Neural crest cell (in vitro differentiated cells): ENCODE results near the gene EIPR1. TPM values are rescaled to one million over a fixed set of nuclear protein-coding genes. Genes with fewer than 3 reads are reported as not detected.

Experiments
- DNase-seq: peaks from one replicate; pipeline ENCODE4 v3.0.0; 2021; ENCODE audit warnings: low read depth, mixed read lengths, low spot score
- H3K27ac Mint-ChIP-seq: one replicate; pipeline ENCODE4 v1.8.0; 2021; ENCODE audit warnings: mild to moderate bottlenecking, mixed read lengths; ENCODE audit not compliant: unreplicated experiment
- H3K27me3 Mint-ChIP-seq: 2 replicates; pipeline ENCODE4 v1.8.0; 2021; ENCODE audit warnings: low read depth, mild to moderate bottlenecking, mixed read lengths
- H3K36me3 Mint-ChIP-seq: 2 replicates; pipeline ENCODE4 v1.8.0; 2021; ENCODE audit warnings: low read depth, mild to moderate bottlenecking, mixed read lengths
- H3K4me1 Mint-ChIP-seq: 2 replicates; pipeline ENCODE4 v1.8.0; 2021; ENCODE audit warnings: mixed read lengths
- H3K4me3 Mint-ChIP-seq: one replicate; pipeline ENCODE4 v1.8.0; 2021; ENCODE audit warnings: mild to moderate bottlenecking, mixed read lengths
- H3K9me3 Mint-ChIP-seq: 2 replicates; pipeline ENCODE4 v1.8.0; 2021; ENCODE audit warnings: mixed read lengths
- CTCF ChIP-seq: fragments of 200-600 bp; sonication (generic); conservative IDR thresholded peaks from 2 replicates; pipeline ENCODE4 v1.5.0; 2021; ENCODE audit warnings: antibody characterized with exemption, mild to moderate bottlenecking
- total RNA-seq: library from RNA; stranded (reverse); gene quantifications from 2 replicates; pipeline ENCODE4 v1.2.1, GENCODE V29; 2021

EIPR1 gene
- total RNA-seq, 1 donor from 2014 or later: 33.0 TPM

- no peak for DNase-seq
- Mint-ChIP-seq H3K27ac (peak overlapping the region; percentile 35), H3K4me1 (no peaks in the 10 kb centered on the region), H3K9me3 (no peaks in the 10 kb centered on the region), H3K4me3 (no peak overlapping the region), H3K36me3 (peaks cover 9% of the 10 kb centered on the region), H3K27me3 (no peaks in the 10 kb centered on the region)
- TF ChIP-seq CTCF: no peak
These were observed 36.7 kb upstream of the EIPR1 start for GRCh38 chr2:3414133-3414860.

GRCh38 chr2:3413697-3414096, 36.1 kb upstream of the EIPR1 start:
- no peak overlapping the region for H3K27ac Mint-ChIP-seq
- no peaks in the 10 kb centered on the region for H3K9me3 Mint-ChIP-seq
- H3K4me1 Mint-ChIP-seq: no peaks in the 10 kb centered on the region
- H3K4me3 Mint-ChIP-seq: no peak overlapping the region
- peaks cover 9% of the 10 kb centered on the region for H3K36me3 Mint-ChIP-seq
- no peak for TF ChIP-seq CTCF
- DNase-seq: no peak
- no peaks in the 10 kb centered on the region for H3K27me3 Mint-ChIP-seq

DNA sequence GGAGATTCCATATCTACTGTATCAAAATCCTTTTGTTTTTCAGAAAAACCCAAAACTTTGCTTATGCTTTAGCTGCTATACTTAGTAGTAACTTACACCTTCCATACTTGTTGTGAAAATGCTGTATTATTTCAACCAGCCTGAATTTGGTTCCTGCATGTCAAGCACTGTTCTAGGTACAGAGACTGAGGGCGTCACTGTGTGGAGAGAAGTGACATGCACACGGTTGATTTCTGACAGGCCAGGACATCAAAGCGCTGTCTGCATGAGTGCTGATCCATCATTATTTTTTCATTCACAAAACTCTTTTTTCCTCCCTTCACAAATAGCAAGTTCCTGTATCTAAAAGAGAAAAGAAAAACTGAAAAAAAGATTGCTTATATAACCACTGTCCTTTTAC, 33.5 kb upstream of the EIPR1 start:
- Mint-ChIP-seq H3K27ac (no peak overlapping the region), H3K4me3 (no peak overlapping the region), H3K9me3 (no peaks in the 10 kb centered on the region), H3K36me3 (peaks cover 6% of the 10 kb centered on the region), H3K4me1 (no peaks in the 10 kb centered on the region), H3K27me3 (no peaks in the 10 kb centered on the region)
- DNase-seq: no peak
- no peak for TF ChIP-seq CTCF

GRCh38 chr2:3409627-3410170, 32.1 kb upstream of the EIPR1 start:
- no peaks in the 10 kb centered on the region for H3K9me3 Mint-ChIP-seq
- no peak overlapping the region for H3K4me3 Mint-ChIP-seq

DNA sequence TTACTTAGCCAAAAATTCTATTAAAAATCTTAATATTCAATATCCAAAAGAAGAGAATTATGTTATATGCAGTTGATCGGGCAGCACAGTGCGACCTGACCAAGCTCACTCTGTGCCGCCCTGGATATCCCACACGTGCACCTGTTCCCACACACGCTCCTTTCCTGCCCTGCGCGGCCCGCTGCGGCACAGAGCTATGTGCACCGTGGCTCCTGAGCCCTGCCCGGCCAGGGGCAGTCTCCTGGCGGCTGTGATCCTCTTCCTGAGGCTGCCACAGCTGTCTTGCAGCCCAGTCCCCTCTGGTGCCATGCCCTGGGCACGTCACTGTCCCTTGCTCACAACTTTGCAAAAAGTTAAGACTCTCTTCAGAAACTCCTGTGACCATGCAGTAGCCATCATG, 31.2 kb upstream of the EIPR1 start:
- Mint-ChIP-seq H3K4me1 (no peaks in the 10 kb centered on the region), H3K36me3 (peaks cover 8% of the 10 kb centered on the region)
- no peak for TF ChIP-seq CTCF

More at GRCh38 chr2:3409627-3410170, 32.1 kb upstream of the EIPR1 start:
- DNase-seq: no peak
- Mint-ChIP-seq H3K27ac (no peak overlapping the region), H3K4me1 (no peaks in the 10 kb centered on the region), H3K27me3 (no peaks in the 10 kb centered on the region), H3K36me3 (peaks cover 5% of the 10 kb centered on the region)
- TF ChIP-seq CTCF: no peak

More for the DNA sequence above, 31.2 kb upstream of the EIPR1 start:
- H3K27ac Mint-ChIP-seq: peak overlapping the region; percentile 12
- no peak overlapping the region for H3K4me3 Mint-ChIP-seq
- DNase-seq: no peak
- H3K9me3 Mint-ChIP-seq: no peaks in the 10 kb centered on the region
- H3K27me3 Mint-ChIP-seq: no peaks in the 10 kb centered on the region
